Panc1 (cell line): ENCODE measurements around the gene CLEC2D. TPM values are rescaled to one million over a fixed set of nuclear protein-coding genes. Genes with fewer than 3 reads are reported as not detected.
"Not testable (repeated sequence)": the region's sequence is repeated elsewhere in the genome, so short reads cannot be mapped to it uniquely, and the experiment has no call there.

Source experiments
- ATAC-seq: fragments of 200-7000 bp; cut with Tn5 transposase; 2 replicates; pipeline ENCODE4 v1.9.1; 2020; ENCODE audit warnings: mild to moderate bottlenecking, moderate library complexity
- BruUV-seq: library from RNA; stranded (reverse); fragments of 400-500 nt; replicated peaks from 2 replicates; lab custom pipeline; 2021; lab: Mats Ljungman, UMichigan
- CTCF ChIA-PET: fragments of 300-600 bp; sonication (Branson Sonifier 250); formaldehyde crosslinking; loops from one replicate; lab custom pipeline; 2022; ENCODE audit warnings: antibody characterized with exemption; lab: Charles Lee
- POLR2A ChIA-PET: fragments of 300-600 bp; sonication (Branson Sonifier 250); formaldehyde crosslinking; loops from one replicate; lab custom pipeline; 2022; ENCODE audit warnings: antibody characterized with exemption; lab: Charles Lee
- DNase-seq: peaks from one replicate; pipeline ENCODE4 v3.0.0-alpha.2; 2010; ENCODE audit warnings: low read depth, low spot score
- H3K27ac ChIP-seq: 2 replicates; pipeline ENCODE4 v1.5.1; 2011; ENCODE audit warnings: mild to moderate bottlenecking, low read length, inconsistent platforms
- H3K27me3 ChIP-seq: fragments of 200-500 bp; sonication (Bioruptor generic); 2 replicates; pipeline ENCODE4 v1.6.0; 2014; ENCODE audit warnings: low read length, inconsistent platforms; ENCODE audit not compliant: control insufficient read depth, insufficient read depth
- H3K36me3 ChIP-seq: fragments of 200-500 bp; sonication (Bioruptor generic); 2 replicates; pipeline ENCODE4 v1.5.1; 2014; ENCODE audit warnings: inconsistent platforms, mild to moderate bottlenecking, low read length, moderate library complexity; ENCODE audit not compliant: control insufficient read depth, insufficient read depth
- H3K4me1 ChIP-seq: 2 replicates; pipeline ENCODE4 v1.5.1; 2011; ENCODE audit warnings: inconsistent platforms, mild to moderate bottlenecking, low read length, moderate library complexity; ENCODE audit not compliant: control insufficient read depth, insufficient read depth
- H3K4me3 ChIP-seq, 2 experiments: 2 replicates each; pipeline ENCODE4 v1.5.1; 2011 to 2012; ENCODE audit warnings: low read depth in 2 of 2, low read length in 2 of 2, mild to moderate bottlenecking in 2 of 2, inconsistent platforms in 1 of 2, moderate library complexity in 1 of 2
- H3K9me3 ChIP-seq: fragments of 200-500 bp; sonication (Bioruptor generic); 2 replicates; pipeline ENCODE4 v1.5.1; 2014; ENCODE audit warnings: low read depth, mild to moderate bottlenecking, inconsistent platforms, low read length, moderate library complexity; ENCODE audit not compliant: control insufficient read depth, insufficient read depth
- CTCF ChIP-seq: fragments of 450-650 bp; IDR thresholded peaks from 2 replicates; pipeline ENCODE4 v1.5.1; 2017; ENCODE audit warnings: mild to moderate bottlenecking
- POLR2AphosphoS5 ChIP-seq: IDR thresholded peaks from 2 replicates; pipeline ENCODE4 v1.6.1; 2012; ENCODE audit warnings: mild to moderate bottlenecking, low read depth, low read length, moderate library complexity
- REST ChIP-seq, 2 experiments: IDR thresholded peaks; 2 replicates each; pipeline ENCODE4 v1.6.1; 2011 to 2012; ENCODE audit warnings: low read depth in 2 of 2, control low read depth in 1 of 2, low read length in 1 of 2, mild to moderate bottlenecking in 1 of 2, moderate library complexity in 1 of 2; ENCODE audit not compliant: insufficient read depth in 1 of 2
- SIN3A ChIP-seq: IDR thresholded peaks from 2 replicates; pipeline ENCODE4 v1.6.1; 2012; ENCODE audit warnings: low read depth, mild to moderate bottlenecking, low read length, moderate library complexity, borderline replicate concordance; ENCODE audit not compliant: insufficient read depth
- TCF7L2 ChIP-seq: IDR thresholded peaks from 2 replicates; pipeline ENCODE4 v1.6.1; 2011; ENCODE audit warnings: mild to moderate bottlenecking, low read depth, low read length, inconsistent platforms
- in situ Hi-C: cut with HindIII; loops from 2 replicates; pipeline ENCODE4 v1.10.0; 2016; ENCODE audit warnings: low sequenced_read_pairs, low pct_unique_long_range_greater_than_20kb
- intact Hi-C: fragments of 100-400 bp; cut with micrococcal nuclease; formaldehyde crosslinking; loops from one replicate; pipeline ENCODE4 v1.10.0; 2022; ENCODE audit not compliant: unreplicated experiment
- total RNA-seq: library from RNA; stranded (reverse); gene quantifications from one replicate; pipeline ENCODE4 v1.2.1, GENCODE V29; 2021; ENCODE audit not compliant: unreplicated experiment

CLEC2D gene
- total RNA-seq, 1 experiment from 2014 or later, result 2.3 TPM

DNA sequence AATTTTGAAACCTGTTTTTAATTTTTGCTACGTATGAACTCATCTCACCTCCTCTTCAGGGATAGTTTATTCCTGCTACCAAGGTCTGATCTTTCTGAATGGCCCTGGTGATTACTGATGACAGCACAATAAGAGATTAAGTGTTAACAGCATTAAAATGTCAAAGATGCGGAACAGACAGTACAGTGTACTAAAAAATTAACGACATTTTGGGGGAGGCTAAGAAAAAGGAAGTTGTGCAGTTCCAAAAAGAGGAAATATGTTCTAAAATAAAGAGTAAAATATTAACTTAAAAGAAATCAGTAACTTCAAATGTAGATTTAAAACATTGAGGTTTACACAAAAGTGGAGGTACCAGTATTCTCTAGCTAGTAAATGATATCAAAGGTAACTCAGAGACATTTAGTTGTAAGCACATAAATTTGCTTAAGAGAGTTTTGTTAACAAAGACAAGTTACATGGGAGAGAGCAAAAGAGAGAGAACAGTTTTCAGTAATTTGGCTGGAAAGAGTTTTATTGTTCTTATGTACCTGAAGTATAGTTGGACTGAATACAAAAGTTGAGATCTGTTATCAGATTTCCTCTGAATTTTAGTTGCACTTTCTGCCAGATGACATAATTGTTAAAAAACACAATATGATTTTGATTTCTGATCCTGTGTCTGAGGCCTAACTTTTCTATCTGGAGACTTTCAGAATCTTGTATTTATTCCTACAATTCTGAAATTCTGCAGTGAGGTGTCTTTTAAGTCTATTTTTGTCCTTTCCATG, 67.6 kb downstream of the CLEC2D start:
- ChIA-PET POLR2A (no interaction called here), CTCF (no interaction called here)
- H3K4me3 ChIP-seq, result no peak overlapping the region
- DNase-seq (no peak), ATAC-seq (no peak)
- peaks cover 4% of the 10 kb centered on the region; the same call in 1 of the 2 replicates for H3K4me1 ChIP-seq
- no peak overlapping the region for H3K27ac ChIP-seq
- in situ Hi-C loops (no loop called here), intact Hi-C loops (no loop called here)
- H3K27me3 ChIP-seq, result no peaks in the 10 kb centered on the region
- no peaks in the 10 kb centered on the region for H3K9me3 ChIP-seq
- H3K36me3 ChIP-seq, result no peaks in the 10 kb centered on the region
- TF ChIP-seq TCF7L2 (no peak), SIN3A (no peak), REST (IDR thresholded peaks at IDR 0.05; ENCODE audit: insufficient read depth in 1 of 2, low read depth in 2 of 2, low read length in 1 of 2) (no peak), POLR2AphosphoS5 (no peak), CTCF (no peak)
- BruUV-seq, result no TSS peak

DNA sequence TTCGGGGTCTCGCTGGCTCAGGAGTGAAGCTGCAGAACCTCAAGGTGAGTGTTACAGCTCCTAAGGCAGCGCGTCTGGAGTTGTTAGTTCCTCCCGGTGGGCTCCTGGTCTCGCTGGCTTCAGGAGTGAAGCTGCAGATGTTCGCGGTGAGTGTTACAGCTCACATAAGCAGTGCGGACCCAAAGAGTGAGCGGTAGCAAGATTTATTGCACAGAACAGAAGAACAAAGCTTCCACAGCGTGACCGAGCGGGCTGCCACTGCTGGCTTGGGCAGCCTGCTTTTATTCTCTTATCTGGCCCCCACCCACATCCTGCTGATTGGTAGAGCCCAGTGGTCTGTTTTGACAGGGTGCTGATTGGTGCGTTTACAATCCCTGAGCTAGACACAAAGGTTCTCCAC, 69.4 kb downstream of the CLEC2D start:
- CTCF ChIA-PET, intact Hi-C loops, POLR2A ChIA-PET, H3K4me3 ChIP-seq, H3K27ac ChIP-seq, H3K27me3 ChIP-seq, H3K9me3 ChIP-seq, DNase-seq, H3K36me3 ChIP-seq, ATAC-seq, H3K4me1 ChIP-seq, in situ Hi-C loops, BruUV-seq: not testable (repeated sequence)

DNA sequence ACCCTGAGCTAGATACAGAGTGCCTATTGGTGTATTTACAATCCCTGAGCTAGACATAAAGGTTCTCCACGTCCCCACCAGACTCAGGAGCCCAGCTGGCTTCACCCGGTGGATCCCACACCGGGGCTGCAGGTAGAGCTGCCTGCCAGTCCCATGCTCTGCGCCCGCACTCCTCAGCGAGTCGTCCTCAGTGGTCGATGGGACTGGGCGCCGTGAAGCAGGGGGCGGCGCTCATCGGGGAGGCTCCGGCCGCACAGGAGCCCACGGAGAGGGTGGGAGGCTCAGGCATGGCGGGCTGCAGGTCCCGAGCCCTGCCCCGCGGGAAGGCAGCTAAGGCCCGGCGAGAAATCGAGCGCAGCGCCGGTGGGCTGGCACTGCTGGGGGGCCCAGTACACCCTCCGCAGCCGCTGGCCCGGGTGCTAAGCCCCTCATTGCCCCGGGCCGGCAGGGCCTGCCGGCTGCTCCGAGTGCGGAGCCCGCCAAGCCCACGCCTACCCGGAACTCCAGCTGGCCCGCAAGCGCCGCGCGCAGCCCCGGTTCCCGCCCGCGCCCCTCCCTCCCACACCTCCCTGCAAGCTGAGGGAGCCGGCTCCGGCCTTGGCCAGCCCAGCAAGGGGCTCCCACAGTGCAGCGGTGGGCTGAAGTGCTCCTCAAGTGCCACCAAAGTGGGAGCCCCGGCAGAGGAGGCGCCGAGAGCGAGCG, 70.0 kb downstream of the CLEC2D start:
- in situ Hi-C loops, CTCF ChIA-PET, intact Hi-C loops: not testable (repeated sequence)

More for the DNA sequence above, 70.0 kb downstream of the CLEC2D start:
- POLR2A ChIA-PET, BruUV-seq, H3K9me3 ChIP-seq, H3K4me1 ChIP-seq, H3K27ac ChIP-seq, H3K27me3 ChIP-seq, H3K36me3 ChIP-seq, DNase-seq: not testable (repeated sequence)
- peak overlapping the region; percentile 40 to 58 for H3K4me3 ChIP-seq
- ATAC-seq, result peak; percentile 75; the same call in 1 of the 2 replicates
